Erythroblast (primary cell): ENCODE data around the gene MPZL2.

Experiments used
- DNase-seq, 2 experiments: peaks; one replicate each; lab custom pipeline; 2025; lab: John Stamatoyannopoulos, UW
- GATA1 ChIP-seq: IDR thresholded peaks from 2 replicates; pipeline ENCODE4 v1.6.1; 2011; ENCODE audit warnings: low read depth, mild to moderate bottlenecking, control low read depth, low read length, moderate library complexity
- POLR2A ChIP-seq: IDR thresholded peaks from 2 replicates; pipeline ENCODE4 v1.6.1; 2011; ENCODE audit warnings: mild to moderate bottlenecking, low read length

Gene MPZL2

DNA sequence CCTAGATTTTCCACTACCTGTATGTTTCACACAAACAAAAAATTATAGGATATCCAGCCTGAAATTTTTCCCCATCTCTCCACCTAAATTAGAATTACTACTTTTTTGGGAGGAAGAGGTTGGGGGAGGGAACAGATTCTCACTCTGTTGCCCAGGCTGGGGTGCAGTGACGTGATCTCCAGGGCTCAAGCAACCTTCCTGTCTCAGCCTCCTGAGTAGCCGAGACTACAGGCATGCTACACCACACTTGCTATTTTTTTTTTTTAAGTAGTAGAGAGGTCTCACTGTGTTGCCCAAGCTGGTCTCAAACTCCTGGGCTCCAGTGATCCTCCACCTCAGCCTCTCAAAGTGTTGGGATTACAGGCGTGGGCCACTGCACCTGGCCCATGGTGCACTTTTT, 48.8 kb downstream of the MPZL2 start:
- DNase-seq: no peak
- TF ChIP-seq GATA1 (no peak), POLR2A (no peak)

DNA sequence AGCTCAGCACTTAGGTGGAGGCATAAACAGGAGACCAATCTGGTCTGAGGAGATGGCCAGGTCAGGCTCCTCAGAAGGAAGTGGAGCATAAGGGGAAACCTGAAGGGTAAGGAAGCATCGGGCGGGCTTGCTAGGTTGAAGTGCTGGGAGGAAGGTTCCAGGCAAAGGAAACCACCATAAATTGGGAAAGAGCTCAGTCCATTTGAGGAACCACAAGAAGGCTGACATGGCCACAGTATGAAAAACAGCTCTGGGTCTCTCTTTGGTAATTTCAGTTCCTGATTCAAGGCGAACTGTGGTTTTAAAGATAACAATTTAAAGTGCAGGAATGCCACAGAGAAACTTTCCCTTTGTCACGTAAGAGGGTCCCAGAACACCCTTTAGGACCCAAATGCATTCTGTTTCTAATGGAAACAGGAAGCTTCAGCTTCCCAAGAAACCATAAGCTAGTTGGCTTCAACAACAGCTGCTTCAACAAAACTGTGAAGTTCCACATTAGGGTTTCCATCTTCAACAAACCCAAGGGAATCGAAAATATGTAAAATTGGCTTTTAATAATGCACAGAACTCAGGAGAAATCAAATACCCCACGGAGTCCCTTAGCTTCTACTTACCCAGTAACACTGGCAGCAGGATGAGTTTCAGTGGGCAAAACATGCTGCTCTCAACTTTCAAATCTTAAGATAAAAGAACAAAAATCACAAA, 49.7 kb downstream of the MPZL2 start:
- DNase-seq: no peak
- TF ChIP-seq GATA1 (no peak), POLR2A (no peak)

DNA sequence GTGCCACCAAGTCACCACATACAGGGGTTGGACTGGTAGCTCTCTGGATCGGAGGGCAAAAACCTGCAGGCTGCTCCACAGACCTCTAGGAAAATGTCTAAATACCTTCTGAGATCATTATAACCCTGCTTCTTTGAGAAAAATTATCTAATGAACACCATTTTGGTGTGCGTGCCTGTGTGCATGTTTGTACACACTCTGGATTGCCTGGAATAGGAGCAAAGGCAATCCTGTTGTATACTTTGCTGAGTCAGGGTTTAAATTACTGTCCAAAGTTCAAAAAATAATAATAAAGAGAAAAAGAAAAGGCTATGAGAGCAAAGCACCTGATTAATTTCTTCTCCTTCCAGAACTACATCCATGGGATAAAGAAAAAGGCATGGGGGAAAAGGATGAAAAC, 50.3 kb downstream of the MPZL2 start:
- no peak for TF ChIP-seq POLR2A
- DNase-seq: no peak

DNA sequence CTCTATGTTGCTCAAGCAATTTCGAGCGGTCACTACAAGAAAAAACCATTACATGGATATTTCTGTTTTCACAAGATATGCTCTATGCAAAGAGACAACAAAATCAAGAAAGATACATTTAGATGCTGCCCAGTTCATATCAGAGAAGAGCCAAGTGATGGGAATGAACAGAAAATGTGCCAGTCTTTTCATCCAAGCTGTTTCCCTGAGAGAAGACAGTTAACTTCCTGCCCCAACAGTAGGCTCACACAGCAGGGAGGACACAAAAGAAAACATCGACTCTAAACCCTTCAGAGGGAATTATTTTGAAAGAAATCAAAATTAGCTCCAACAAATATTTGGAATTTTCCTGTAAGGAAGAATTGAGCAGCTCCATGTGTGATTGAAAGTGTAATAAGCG, 50.9 kb downstream of the MPZL2 start:
- DNase-seq: no peak
- TF ChIP-seq GATA1: no peak
- no peak for TF ChIP-seq POLR2A

DNA sequence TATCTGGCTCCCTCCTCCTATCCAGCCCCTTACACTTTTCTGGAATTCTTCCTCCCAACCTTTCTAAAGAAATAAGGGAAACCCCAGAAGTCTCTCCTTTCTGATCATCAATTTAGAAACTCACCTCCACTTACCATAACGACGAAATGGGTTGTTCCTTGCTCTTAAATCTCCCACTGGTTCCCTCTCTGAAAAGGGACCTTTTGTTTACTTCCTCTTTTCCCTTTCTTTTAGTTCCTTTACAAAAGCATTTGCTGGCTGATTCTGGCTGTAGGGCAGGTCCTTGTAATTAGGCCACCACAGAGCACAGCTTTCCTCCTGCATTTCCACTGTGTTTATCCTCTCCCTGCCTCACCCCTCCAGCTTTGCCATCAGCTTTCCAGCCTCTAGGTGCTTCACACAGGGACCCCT, 51.3 kb downstream of the MPZL2 start:
- no peak for TF ChIP-seq POLR2A
- no peak for TF ChIP-seq GATA1
- DNase-seq: no peak

GRCh38 chr11:118212131-118212725, 51.9 kb downstream of the MPZL2 start:
- DNase-seq: no peak
- TF ChIP-seq POLR2A (no peak), GATA1 (no peak)

DNA sequence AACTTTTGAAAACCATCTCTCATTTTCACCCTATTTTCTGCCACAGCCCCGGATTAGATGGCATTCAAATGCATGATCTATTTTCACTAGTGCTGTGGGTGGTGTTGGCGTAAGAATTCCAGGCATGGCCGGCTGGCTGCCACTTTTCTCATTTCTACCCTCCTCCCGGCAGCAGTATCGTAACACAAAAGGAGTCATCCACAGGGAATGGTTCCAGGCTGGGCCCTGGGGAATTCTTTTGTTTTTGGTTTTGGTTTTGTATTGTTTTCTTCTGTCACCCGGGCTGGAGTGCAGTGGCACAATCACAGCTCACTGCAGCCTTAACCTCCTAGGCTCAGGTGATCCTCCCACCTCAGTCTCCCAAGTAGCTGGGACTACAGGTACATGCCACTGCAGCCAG, 53.1 kb downstream of the MPZL2 start:
- TF ChIP-seq POLR2A: no peak
- no peak for TF ChIP-seq GATA1
- no peak for DNase-seq

- no peak for DNase-seq
- TF ChIP-seq POLR2A (no peak), GATA1 (no peak)
Measured at GRCh38 chr11:118210323-118210722, 53.8 kb downstream of the MPZL2 start.

DNA sequence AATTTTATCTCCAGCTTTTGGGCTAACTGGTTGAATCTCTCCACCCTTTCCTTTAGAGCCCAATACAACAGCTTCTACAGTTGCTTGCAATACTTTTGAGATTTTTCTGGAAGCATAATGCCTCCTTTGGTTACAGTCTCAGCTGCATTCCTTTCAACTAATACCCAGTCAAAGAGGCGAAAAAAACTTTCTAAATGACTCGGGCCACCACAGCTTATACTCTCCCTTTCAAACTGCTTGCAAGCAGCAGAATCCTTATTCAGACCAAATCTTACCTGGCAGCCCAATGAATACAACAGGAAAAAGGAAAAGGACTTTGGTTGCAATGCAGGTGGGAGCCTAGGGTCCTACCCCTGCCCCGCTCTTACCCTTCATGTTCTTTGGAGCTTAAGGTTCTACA, 55.1 kb downstream of the MPZL2 start:
- TF ChIP-seq POLR2A (no peak), GATA1 (no peak)
- no peak for DNase-seq

GRCh38 chr11:118207079-118207478, 57.0 kb downstream of the MPZL2 start:
- DNase-seq: no peak
- TF ChIP-seq GATA1 (no peak), POLR2A (no peak)

DNA sequence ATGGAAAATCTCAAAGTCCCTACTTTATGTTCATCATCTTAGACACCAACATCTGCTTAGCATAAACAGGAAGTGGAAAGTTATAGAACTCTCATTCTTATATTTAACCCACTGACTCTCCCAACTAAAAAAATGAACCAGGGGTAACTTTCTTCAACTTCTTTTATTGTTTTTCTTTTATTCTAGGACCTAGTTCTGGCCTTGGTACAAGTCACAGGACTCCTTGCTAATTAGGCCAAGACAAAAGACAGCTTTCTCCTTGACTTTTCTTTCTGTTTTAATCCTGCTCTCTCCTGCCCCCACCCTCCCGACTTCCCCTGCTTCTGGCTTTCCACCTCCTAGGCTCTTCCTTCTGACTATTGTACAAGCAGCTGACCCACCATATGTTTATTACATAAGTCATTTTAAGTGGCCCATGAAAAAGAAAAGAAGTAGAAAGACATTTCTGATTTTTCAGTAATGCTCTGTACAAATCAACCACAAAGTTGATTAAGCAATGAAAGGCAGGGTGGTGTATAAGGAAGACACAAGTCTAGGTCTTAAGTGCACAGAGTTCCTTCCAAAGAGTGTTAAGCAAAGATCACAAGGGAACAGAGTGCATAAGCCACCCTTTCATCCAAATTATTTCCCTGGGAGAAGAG, 57.6 kb downstream of the MPZL2 start:
- no peak for DNase-seq
- TF ChIP-seq GATA1: no peak

DNA sequence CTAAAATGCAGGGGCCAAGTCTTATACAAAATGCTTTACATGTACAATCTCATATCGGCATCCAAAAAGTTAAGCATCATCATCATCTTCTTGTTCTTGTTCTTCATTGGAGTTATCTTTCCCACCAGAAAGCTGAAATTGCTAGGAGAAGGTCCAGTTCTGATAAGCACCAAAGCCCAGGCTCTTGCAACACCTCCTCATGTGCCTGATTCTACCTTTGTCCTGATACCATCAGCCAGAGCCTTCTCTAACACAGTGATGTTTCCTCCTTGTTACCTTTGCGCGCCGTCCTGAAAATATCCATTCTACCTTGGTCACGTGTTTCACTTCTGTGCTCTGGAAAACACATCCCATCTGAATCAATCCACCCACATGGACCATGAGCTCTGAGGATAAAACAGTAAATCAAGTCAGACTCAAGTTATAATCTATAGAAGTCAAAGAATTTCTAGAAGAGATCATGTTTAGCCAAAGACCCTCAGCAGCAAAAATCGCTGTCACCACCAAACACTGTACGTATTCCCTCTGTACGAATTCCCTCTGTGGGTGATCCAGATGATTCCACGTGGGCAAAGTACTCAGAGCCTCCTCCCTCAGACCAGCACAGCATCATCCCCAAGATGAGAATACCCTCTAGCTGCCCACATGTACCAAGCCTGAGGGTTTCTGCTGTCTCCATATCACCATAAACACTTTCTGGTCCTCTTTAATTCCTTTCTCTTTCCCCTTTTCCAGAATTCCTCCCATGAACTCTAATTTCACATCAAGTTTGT, 58.3 kb downstream of the MPZL2 start:
- no peak for TF ChIP-seq GATA1
- TF ChIP-seq POLR2A: no peak
- no peak for DNase-seq
